ENCODE measurements around the gene NUDT1. TPM values are rescaled to one million over a fixed set of nuclear protein-coding genes. Genes with fewer than 3 reads are reported as not detected.

The NUDT1 gene
- total RNA-seq, 1 experiment from 2014 or later = 47.4 TPM

GRCh38 chr7:2220506-2220905 is 21.5 kb upstream of the NUDT1 start:
- H3K36me3 ChIP-seq (ENCODE audit: control insufficient read depth in 1 of 2, insufficient read depth in 2 of 2, low read length in 2 of 2) = peaks cover 11 to 17% of the 10 kb centered on the region in 2 experiments; a peak in 3 of 4 replicates
- H3K4me1 ChIP-seq (ENCODE audit: control insufficient read depth in 1 of 2, insufficient read depth in 2 of 2, low read length in 2 of 2) = peaks cover 0 to 12% of the 10 kb centered on the region in 2 experiments; a peak in 2 of 4 replicates
- no peaks in the 10 kb centered on the region for H3K27me3 ChIP-seq (ENCODE audit: insufficient read depth, low read length)
- peaks cover 17% of the 10 kb centered on the region; the same call in 1 of the 2 replicates for H3K79me2 ChIP-seq (ENCODE audit: insufficient read depth, low read length)
- ChIA-PET RAD21 (ENCODE audit: low non-redundant PET in 1 of 2, low total read pairs in 2 of 2, uncharacterized antibody in 2 of 2, unreplicated experiment in 2 of 2) (no interaction called here), CTCF (no interaction called here), POLR2A (no interaction called here)
- TF ChIP-seq CEBPB (IDR thresholded peaks at IDR 0.05; ENCODE audit: low read depth) (no peak), FOSL1 (IDR thresholded peaks at IDR 0.05; ENCODE audit: low read depth) (no peak), SRF (IDR thresholded peaks at IDR 0.05; ENCODE audit: low read depth) (no peak)
- DNase-seq (ENCODE audit: low read depth, low spot score) (no peak), ATAC-seq (no peak)
- H3K27ac ChIP-seq (ENCODE audit: low read depth, low read length) = no peak overlapping the region
- no peaks in the 10 kb centered on the region for H4K20me1 ChIP-seq (ENCODE audit: insufficient read depth)
- H3K4me3 ChIP-seq (replicated peaks in 1 of 2; ENCODE audit: low read depth in 1 of 2, low read length in 2 of 2) = no peak overlapping the region
- no peak overlapping the region for H3K4me2 ChIP-seq (ENCODE audit: low read length)
- no TSS peak for BruUV-seq (replicated peaks)
- H3K9ac ChIP-seq (ENCODE audit: low read length) = no peak overlapping the region
- H3K9me3 ChIP-seq (ENCODE audit: control insufficient read depth in 1 of 2, insufficient read depth in 1 of 2, low read depth in 1 of 2, low read length in 2 of 2) = no peaks in the 10 kb centered on the region
- H3K9me2 ChIP-seq (ENCODE audit: insufficient read depth) = no peaks in the 10 kb centered on the region
- intact Hi-C loops (cut with micrococcal nuclease) = no loop called here
- H2AFZ ChIP-seq (ENCODE audit: low read depth, low read length, poor library complexity, severe bottlenecking) = no peak overlapping the region

- Histone ChIP-seq H3K27ac (ENCODE audit: low read depth, low read length) (no peak overlapping the region), H3K4me1 (ENCODE audit: control insufficient read depth in 1 of 2, insufficient read depth in 2 of 2, low read length in 2 of 2) (peaks cover 0 to 16% of the 10 kb centered on the region in 2 experiments; a peak in 2 of 4 replicates), H2AFZ (ENCODE audit: low read depth, low read length, poor library complexity, severe bottlenecking) (no peak overlapping the region), H3K9me3 (ENCODE audit: control insufficient read depth in 1 of 2, insufficient read depth in 1 of 2, low read depth in 1 of 2, low read length in 2 of 2) (no peaks in the 10 kb centered on the region), H4K20me1 (ENCODE audit: insufficient read depth) (no peaks in the 10 kb centered on the region), H3K36me3 (ENCODE audit: control insufficient read depth in 1 of 2, insufficient read depth in 2 of 2, low read length in 2 of 2) (peaks cover 9 to 21% of the 10 kb centered on the region in 2 experiments; a peak in 3 of 4 replicates), H3K4me3 (replicated peaks in 1 of 2; ENCODE audit: low read depth in 1 of 2, low read length in 2 of 2) (no peak overlapping the region), H3K9ac (ENCODE audit: low read length) (no peak overlapping the region), H3K4me2 (ENCODE audit: low read length) (no peak overlapping the region), H3K79me2 (ENCODE audit: insufficient read depth, low read length) (peaks cover 21% of the 10 kb centered on the region; the same call in 1 of the 2 replicates), H3K27me3 (ENCODE audit: insufficient read depth, low read length) (no peaks in the 10 kb centered on the region), H3K9me2 (ENCODE audit: insufficient read depth) (no peaks in the 10 kb centered on the region)
- intact Hi-C loops (cut with micrococcal nuclease) = no loop called here
- ChIA-PET RAD21 (ENCODE audit: low non-redundant PET in 1 of 2, low total read pairs in 2 of 2, uncharacterized antibody in 2 of 2, unreplicated experiment in 2 of 2) (no interaction called here), POLR2A (no interaction called here), CTCF (no interaction called here)
- ATAC-seq = no peak
- no peak for DNase-seq (ENCODE audit: low read depth, low spot score)
- TF ChIP-seq POLR2AphosphoS5 (IDR thresholded peaks at IDR 0.05; ENCODE audit: low read depth, low read length) (no peak), CTCF (IDR thresholded peaks at IDR 0.05 in 2 of 3, conservative IDR thresholded peaks at IDR 0.05 in 1 of 3; ENCODE audit: borderline replicate concordance in 1 of 3, insufficient read depth in 1 of 3, low read depth in 2 of 3, low read length in 2 of 3) (no peak)
- no TSS peak for BruUV-seq (replicated peaks)
Observed at GRCh38 chr7:2220954-2221353, 21.1 kb upstream of the NUDT1 start.
